ENCODE measurements around the gene PPP2R5B. TPM values are rescaled to one million over a fixed set of nuclear protein-coding genes. Genes with fewer than 3 reads are reported as not detected.

PPP2R5B gene
- total RNA-seq: 10 to 100 TPM in 5 of 7 donors, 1 to 10 TPM in 2; 9.0 to 12.8 (median 12.2) TPM
- 10 to 100 TPM in 1 of 2 donors, 1 to 10 TPM in 1; 8.0 to 16.2 TPM for polyA plus RNA-seq
- long read RNA-seq, donor 1, partial matches to known transcripts: 80 of 97 reads
- long read RNA-seq, donor 1, other reads (novel, unspliced or antisense): 17 of 97 reads
- long read RNA-seq, donor 2, partial matches to known transcripts: 24 of 93 reads
- long read RNA-seq, donor 2, other reads (novel, unspliced or antisense): 66 of 93 reads
- long read RNA-seq, donor 3, transcript PPP2R5B-201 (14 exons, 2,745 nt): major isoform, 5 of 27 reads
- long read RNA-seq, donor 3, partial matches to known transcripts: 15 of 27 reads
- long read RNA-seq, donor 3, other reads (novel, unspliced or antisense): 7 of 27 reads

- peak; percentile 89 to 95 (median 92) for DNase-seq
- H3K36me3 ChIP-seq: no peaks in the 10 kb centered on the region
- no peaks in the 10 kb centered on the region for H3K9me3 ChIP-seq
- peak within 1 kb of the TSS; percentile 98 for H3K4me3 ChIP-seq
- H3K27ac ChIP-seq: peak within 1 kb of the TSS; percentile 63 to 89
- intact Hi-C loops (cut with DNase I): loop anchor here in 1 of 4 donors (1.0 kb wide), 1 partner anchor 89 kb away; no protein-coding TSS in a partner anchor
- H3K27me3 ChIP-seq: no peaks in the 10 kb centered on the region
- TF ChIP-seq, protein P1, sequence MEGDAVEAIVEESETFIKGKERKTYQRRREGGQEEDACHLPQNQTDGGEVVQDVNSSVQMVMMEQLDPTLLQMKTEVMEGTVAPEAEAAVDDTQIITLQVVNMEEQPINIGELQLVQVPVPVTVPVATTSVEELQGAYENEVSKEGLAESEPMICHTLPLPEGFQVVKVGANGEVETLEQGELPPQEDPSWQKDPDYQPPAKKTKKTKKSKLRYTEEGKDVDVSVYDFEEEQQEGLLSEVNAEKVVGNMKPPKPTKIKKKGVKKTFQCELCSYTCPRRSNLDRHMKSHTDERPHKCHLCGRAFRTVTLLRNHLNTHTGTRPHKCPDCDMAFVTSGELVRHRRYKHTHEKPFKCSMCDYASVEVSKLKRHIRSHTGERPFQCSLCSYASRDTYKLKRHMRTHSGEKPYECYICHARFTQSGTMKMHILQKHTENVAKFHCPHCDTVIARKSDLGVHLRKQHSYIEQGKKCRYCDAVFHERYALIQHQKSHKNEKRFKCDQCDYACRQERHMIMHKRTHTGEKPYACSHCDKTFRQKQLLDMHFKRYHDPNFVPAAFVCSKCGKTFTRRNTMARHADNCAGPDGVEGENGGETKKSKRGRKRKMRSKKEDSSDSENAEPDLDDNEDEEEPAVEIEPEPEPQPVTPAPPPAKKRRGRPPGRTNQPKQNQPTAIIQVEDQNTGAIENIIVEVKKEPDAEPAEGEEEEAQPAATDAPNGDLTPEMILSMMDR (IDR thresholded peaks at IDR 0.05): peak in 1 of 3 donors; percentile 11
- TF ChIP-seq POLR2A (IDR thresholded peaks at IDR 0.05): peak; percentile 81
- TF ChIP-seq EP300 (IDR thresholded peaks at IDR 0.05): peak; percentile 18
- H3K4me1 ChIP-seq (ENCODE audit: insufficient read depth): no peaks in the 10 kb centered on the region
- 0 to 1% (median 1%) methylated on average over 38 to 47 of the region's 47 CpGs for WGBS, 3 donors
These were observed at the start of gene PPP2R5B for GRCh38 chr11:64923944-64924909. Gene PPP2R5B (plus strand): TSS chr11:64924689. CDS start chr11:64925735, 1,046 bp downstream.

DNA sequence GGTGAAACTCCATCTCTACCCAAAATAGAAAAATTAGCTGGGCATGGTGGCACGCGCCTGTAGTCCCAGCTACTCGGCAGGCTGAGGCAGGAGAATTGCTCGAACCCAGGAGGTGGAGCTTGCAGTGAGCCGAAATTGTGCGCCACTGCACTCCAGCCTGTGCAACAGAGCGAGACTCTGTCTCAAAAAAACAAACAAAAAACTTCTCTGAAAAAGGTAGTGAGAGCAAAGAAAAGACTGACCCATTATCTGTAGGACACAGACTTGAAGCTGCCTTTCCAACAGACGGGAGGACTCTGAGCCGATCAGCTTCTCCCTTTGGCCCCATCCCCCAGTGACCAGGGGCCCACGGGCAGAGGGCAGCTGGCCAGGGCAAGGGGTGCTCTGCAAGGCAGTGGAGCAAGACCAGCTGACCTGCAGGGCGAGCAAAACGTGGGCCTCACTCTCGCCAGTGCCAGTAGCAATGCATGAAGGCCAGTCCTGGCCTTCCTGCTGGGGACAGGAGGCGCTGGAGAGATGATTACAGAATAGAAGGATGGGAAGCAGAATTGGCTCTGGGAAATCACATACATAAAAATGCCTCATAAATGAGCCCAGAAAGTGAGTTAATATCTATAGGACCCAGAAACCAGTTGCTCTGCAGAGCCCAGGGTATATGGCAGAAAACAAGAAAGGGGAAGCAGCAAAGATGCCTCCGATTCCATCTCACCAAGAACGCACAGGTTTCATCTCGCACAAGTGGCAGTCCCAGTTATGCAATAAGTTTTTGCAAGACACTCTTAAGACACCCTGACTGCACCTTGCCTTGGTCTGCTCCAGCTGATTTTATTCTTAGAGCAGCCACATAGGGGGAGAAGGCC lies 48.9 kb upstream of the PPP2R5B start:
- no peaks in the 10 kb centered on the region for H3K27me3 ChIP-seq
- no peak for DNase-seq
- intact Hi-C loops (cut with DNase I): no loop called here
- 74 to 85% (median 79%) methylated on average over 17 of the region's 17 CpGs for WGBS, 3 donors
- no peaks in the 10 kb centered on the region for H3K9me3 ChIP-seq
- TF ChIP-seq EP300 (IDR thresholded peaks at IDR 0.05) (no peak), POLR2A (IDR thresholded peaks at IDR 0.05) (no peak)
- TF ChIP-seq, protein P1 (IDR thresholded peaks at IDR 0.05): no peak
- H3K4me1 ChIP-seq (ENCODE audit: insufficient read depth): peaks cover 13% of the 10 kb centered on the region
- no peaks in the 10 kb centered on the region for H3K36me3 ChIP-seq
- H3K27ac ChIP-seq: no peak overlapping the region
- peak overlapping the region; percentile 59 for H3K4me3 ChIP-seq

DNA sequence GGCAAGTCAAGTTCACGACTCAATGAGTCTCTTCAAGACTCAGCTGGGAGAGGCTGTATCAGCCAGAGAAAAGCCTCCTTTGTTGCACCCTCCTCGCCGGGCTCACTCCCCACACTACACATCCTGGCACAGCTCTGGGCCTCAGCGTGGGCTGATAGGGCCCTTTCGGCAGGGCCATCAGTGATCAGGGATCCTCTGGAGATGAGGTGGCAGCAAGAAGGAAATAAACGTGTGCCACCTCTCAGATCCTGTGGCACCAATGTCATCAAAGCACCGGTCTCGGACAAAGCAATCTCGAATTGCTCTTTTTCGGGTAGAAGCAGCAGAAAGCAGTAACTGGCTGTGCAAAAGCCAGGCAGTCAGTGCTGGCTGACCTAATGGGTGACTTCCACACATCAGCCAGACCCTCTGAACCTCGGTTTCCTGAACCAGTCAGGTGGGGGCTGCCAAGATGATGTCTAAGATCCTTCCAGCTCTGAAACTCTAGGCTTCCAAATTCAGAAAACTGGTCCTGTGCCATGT lies 48.2 kb upstream of the PPP2R5B start:
- Histone ChIP-seq H3K27me3 (no peaks in the 10 kb centered on the region), H3K4me1 (ENCODE audit: insufficient read depth) (peaks cover 12% of the 10 kb centered on the region), H3K36me3 (no peaks in the 10 kb centered on the region), H3K27ac (peak overlapping the region in 1 of 2 donors; percentile 17), H3K9me3 (no peaks in the 10 kb centered on the region), H3K4me3 (peak overlapping the region; percentile 59)
- no peak for TF ChIP-seq EP300 (IDR thresholded peaks at IDR 0.05)
- no peak for TF ChIP-seq POLR2A (IDR thresholded peaks at IDR 0.05)
- TF ChIP-seq, protein P1 (IDR thresholded peaks at IDR 0.05): no peak
- WGBS, 3 donors: 50 to 64% (median 64%) methylated on average over 11 of the region's 11 CpGs
- DNase-seq: no peak
- intact Hi-C loops (cut with DNase I): no loop called here

Data from ovary (tissue), 10 donors.